Neural cell (in vitro differentiated cells): ENCODE measurements around the gene TGFBR3L. TPM values are rescaled to one million over a fixed set of nuclear protein-coding genes. Genes with fewer than 3 reads are reported as not detected.

Source experiments
- H2AFZ ChIP-seq: fragments of 200-600, 300-800 bp; sonication (generic), shearing (Covaris generic); 2 replicates; pipeline ENCODE4 v1.6.0; 2014; ENCODE audit warnings: low read depth, mild to moderate bottlenecking, antibody characterized with exemption, low read length, moderate library complexity
- H3F3A ChIP-seq: fragments of 200-600 bp; shearing (Covaris generic); 2 replicates; pipeline ENCODE4 v1.6.1; 2016; ENCODE audit warnings: mild to moderate bottlenecking, moderate library complexity, mixed read lengths, antibody characterized with exemption, low read length; ENCODE audit not compliant: insufficient read depth, poor library complexity, severe bottlenecking
- H3K27ac ChIP-seq: fragments of 200-600, 300-800 bp; sonication (generic), shearing (Covaris generic); 2 replicates; pipeline ENCODE4 v1.5.1; 2014; ENCODE audit warnings: mild to moderate bottlenecking, low read length, moderate library complexity
- H3K27me3 ChIP-seq: fragments of 300-800, 200-600 bp; sonication (generic), shearing (Covaris generic); 2 replicates; pipeline ENCODE4 v1.6.0; 2014; ENCODE audit warnings: mild to moderate bottlenecking, low read depth, low read length, moderate library complexity; ENCODE audit not compliant: insufficient read depth
- H3K36me3 ChIP-seq: fragments of 300-800, 200-600 bp; sonication (generic), shearing (Covaris generic); 2 replicates; pipeline ENCODE4 v1.5.1; 2014; ENCODE audit warnings: mild to moderate bottlenecking, antibody characterized with exemption, low read length, moderate library complexity; ENCODE audit not compliant: insufficient read depth
- H3K4me2 ChIP-seq: fragments of 300-800, 200-600 bp; sonication (generic), shearing (Covaris generic); 2 replicates; pipeline ENCODE4 v1.6.0; 2014; ENCODE audit warnings: mild to moderate bottlenecking, low read length
- H3K4me3 ChIP-seq: fragments of 300-800, 200-600 bp; sonication (generic), shearing (Covaris generic); 2 replicates; pipeline ENCODE4 v1.5.1; 2014; ENCODE audit warnings: mild to moderate bottlenecking, low read length, moderate library complexity
- H3K79me2 ChIP-seq: fragments of 200-600 bp; shearing (Covaris generic); replicated peaks from 2 replicates; pipeline ENCODE4 v1.6.0; 2014; ENCODE audit warnings: mild to moderate bottlenecking, low read length, moderate library complexity; ENCODE audit not compliant: insufficient read depth
- H3K9ac ChIP-seq: fragments of 300-800, 200-600 bp; sonication (generic), shearing (Covaris generic); 2 replicates; pipeline ENCODE4 v1.6.1; 2016; ENCODE audit warnings: mild to moderate bottlenecking, low read length, mixed read lengths
- H3K9me2 ChIP-seq: fragments of 200-600 bp; shearing (Covaris generic); 2 replicates; pipeline ENCODE4 v1.6.1; 2016; ENCODE audit warnings: mild to moderate bottlenecking, low read length, mixed read lengths; ENCODE audit not compliant: insufficient read depth
- H3K9me3 ChIP-seq: fragments of 200-600, 300-800 bp; sonication (generic), shearing (Covaris generic); 2 replicates; pipeline ENCODE4 v1.6.1; 2016; ENCODE audit warnings: mild to moderate bottlenecking, mixed run types, low read length, moderate library complexity, mixed read lengths
- H4K20me1 ChIP-seq: fragments of 200-600 bp; shearing (Covaris generic); 2 replicates; pipeline ENCODE4 v1.6.1; 2016; ENCODE audit warnings: mild to moderate bottlenecking, mixed run types; ENCODE audit not compliant: insufficient read depth
- EP300 ChIP-seq: fragments of 450-650 bp; conservative IDR thresholded peaks from 2 replicates; pipeline ENCODE4 v1.6.1; 2014; ENCODE audit warnings: antibody characterized with exemption, mild to moderate bottlenecking, moderate library complexity; ENCODE audit not compliant: poor library complexity, severe bottlenecking
- EZH2 ChIP-seq: fragments of 200-600, 300-800 bp; shearing (Covaris generic), sonication (generic); IDR thresholded peaks from 2 replicates; pipeline ENCODE4 v1.6.1; 2014; ENCODE audit warnings: antibody characterized with exemption, low read length, borderline replicate concordance, mild to moderate bottlenecking; ENCODE audit not compliant: insufficient read depth, poor library complexity, severe bottlenecking
- MXI1 ChIP-seq: fragments of 450-650 bp; conservative IDR thresholded peaks from 2 replicates; pipeline ENCODE4 v1.6.1; 2014; ENCODE audit warnings: antibody characterized with exemption, mild to moderate bottlenecking; ENCODE audit not compliant: poor library complexity, severe bottlenecking
- POLR2AphosphoS5 ChIP-seq: IDR thresholded peaks from 2 replicates; pipeline ENCODE4 v1.6.1; 2012
- RAD21 ChIP-seq: fragments of 450-650 bp; conservative IDR thresholded peaks from 2 replicates; pipeline ENCODE4 v1.6.1; 2014; ENCODE audit warnings: antibody characterized with exemption, mild to moderate bottlenecking, moderate library complexity
- SMC3 ChIP-seq: fragments of 450-650 bp; conservative IDR thresholded peaks from 2 replicates; pipeline ENCODE4 v1.6.1; 2014; ENCODE audit warnings: antibody characterized with exemption, mild to moderate bottlenecking, moderate library complexity; ENCODE audit not compliant: poor library complexity
- TAF1 ChIP-seq: IDR thresholded peaks from 2 replicates; pipeline ENCODE4 v1.6.1; 2012; ENCODE audit warnings: low read depth
- polyA plus RNA-seq: library from polyadenylated mRNA; depleted of rRNA; stranded (reverse); fragments of >200 nt; gene quantifications from 2 replicates; pipeline ENCODE4 v1.2.3, GENCODE V29; 2014
- TF ChIP-seq, protein P1 (sequence below): IDR thresholded peaks from 2 replicates; pipeline ENCODE4 v1.6.1; 2012; ENCODE audit warnings: borderline replicate concordance
- TF ChIP-seq, protein P2 (sequence below): fragments of 450-650 bp; IDR thresholded peaks from 2 replicates; pipeline ENCODE4 v1.5.1; 2014; ENCODE audit warnings: antibody characterized with exemption, mild to moderate bottlenecking, moderate library complexity; ENCODE audit not compliant: poor library complexity, severe bottlenecking

TGFBR3L gene
- polyA plus RNA-seq, 1 donor from 2014 or later, result not detected

DNA sequence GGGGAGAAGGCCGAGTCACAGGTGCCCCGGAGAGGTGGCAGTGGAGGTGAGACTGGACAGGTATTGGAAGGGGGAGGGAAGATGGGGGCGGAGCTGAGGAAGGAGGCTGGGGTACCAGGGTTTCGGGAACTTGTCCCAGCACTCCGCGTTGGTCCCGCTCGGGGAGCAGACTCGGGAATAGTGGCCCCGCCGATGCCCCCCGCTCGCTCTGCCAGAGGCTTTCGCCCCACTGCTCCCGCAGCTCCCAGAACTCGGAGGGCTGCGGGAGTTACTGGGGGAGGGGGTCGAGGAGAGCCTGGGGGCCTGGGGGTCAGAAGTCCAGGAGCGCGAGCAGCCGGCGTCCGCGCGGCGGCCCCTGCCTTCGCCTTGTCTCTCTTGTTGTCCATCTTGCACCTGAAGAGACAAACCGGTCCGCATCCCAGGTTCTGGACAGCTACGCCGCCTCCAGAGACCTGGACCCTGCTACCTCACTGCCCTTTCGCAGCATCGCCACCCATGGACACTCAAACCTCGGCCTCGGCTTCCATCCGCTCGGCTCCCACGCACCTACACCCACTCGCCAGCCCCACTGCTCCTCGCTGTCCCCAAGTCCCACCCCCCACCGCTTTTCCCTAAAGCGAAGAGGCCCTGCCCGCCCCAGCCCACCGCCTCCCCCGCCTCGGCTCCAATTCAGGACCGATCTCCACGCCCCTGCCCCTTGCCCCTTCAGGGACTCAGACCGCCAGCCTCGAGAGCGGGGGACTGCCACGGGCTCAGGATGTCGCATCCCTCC is 41.1 kb upstream of the TGFBR3L start (continued):
- TF ChIP-seq, protein P1, sequence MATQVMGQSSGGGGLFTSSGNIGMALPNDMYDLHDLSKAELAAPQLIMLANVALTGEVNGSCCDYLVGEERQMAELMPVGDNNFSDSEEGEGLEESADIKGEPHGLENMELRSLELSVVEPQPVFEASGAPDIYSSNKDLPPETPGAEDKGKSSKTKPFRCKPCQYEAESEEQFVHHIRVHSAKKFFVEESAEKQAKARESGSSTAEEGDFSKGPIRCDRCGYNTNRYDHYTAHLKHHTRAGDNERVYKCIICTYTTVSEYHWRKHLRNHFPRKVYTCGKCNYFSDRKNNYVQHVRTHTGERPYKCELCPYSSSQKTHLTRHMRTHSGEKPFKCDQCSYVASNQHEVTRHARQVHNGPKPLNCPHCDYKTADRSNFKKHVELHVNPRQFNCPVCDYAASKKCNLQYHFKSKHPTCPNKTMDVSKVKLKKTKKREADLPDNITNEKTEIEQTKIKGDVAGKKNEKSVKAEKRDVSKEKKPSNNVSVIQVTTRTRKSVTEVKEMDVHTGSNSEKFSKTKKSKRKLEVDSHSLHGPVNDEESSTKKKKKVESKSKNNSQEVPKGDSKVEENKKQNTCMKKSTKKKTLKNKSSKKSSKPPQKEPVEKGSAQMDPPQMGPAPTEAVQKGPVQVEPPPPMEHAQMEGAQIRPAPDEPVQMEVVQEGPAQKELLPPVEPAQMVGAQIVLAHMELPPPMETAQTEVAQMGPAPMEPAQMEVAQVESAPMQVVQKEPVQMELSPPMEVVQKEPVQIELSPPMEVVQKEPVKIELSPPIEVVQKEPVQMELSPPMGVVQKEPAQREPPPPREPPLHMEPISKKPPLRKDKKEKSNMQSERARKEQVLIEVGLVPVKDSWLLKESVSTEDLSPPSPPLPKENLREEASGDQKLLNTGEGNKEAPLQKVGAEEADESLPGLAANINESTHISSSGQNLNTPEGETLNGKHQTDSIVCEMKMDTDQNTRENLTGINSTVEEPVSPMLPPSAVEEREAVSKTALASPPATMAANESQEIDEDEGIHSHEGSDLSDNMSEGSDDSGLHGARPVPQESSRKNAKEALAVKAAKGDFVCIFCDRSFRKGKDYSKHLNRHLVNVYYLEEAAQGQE, result no peak
- TF ChIP-seq EZH2, result no peak

DNA sequence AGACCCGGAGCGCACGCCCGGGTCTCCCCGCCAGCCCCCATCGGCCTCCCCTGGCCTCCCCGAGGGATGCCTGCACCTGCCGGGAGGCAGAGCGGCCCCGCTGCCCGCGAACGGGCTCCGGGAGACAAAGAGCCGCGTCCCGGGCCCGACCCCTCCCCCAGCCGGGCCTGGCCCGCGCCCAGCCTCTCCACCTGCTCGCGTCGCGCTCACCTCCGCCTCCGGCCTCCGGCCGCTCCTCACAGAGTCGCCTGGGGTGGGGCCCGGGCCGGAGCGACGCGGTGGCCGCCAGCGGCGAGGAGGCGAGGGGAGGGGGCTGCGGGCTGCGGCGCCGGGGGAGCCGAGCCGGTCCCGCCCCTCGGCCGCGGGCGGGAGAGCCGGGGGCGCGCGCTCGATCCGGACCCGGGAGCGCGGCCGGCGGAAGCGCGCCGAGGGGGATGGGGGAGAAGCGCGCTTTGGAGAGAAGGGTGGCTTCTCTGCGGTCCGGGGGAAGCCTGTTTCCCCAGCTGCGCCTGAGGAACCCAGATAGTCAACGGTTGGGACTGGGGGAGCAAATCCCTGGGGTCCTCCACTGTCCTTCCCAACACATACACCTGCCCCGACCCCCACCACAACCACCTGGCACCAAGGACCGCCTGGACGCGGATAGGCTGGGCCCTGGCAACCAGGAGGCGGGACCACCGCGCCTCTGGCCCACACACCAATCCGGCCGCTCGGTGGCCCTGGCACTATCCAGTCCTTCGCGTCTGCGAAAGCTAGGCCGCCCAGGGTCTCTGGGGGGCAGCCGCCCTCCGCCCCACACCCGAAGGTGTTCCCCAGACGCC is 40.3 kb upstream of the TGFBR3L start, which contains the start of gene PRR36:
TSS of gene PRR36 (minus strand) at position 315 of the 821 bp plus-strand sequence. CDS start 701 bp downstream, outside the sequence.
- Histone ChIP-seq H4K20me1 (no peaks in the 10 kb centered on the region), H3K36me3 (no peaks in the 10 kb centered on the region), H3K27ac (peak within 1 kb of the TSS; percentile 86), H3K4me2 (peak within 1 kb of the TSS; percentile 88), H3F3A (peaks cover 6% of the 10 kb centered on the region), H3K9me3 (no peaks in the 10 kb centered on the region), H3K27me3 (no peaks in the 10 kb centered on the region), H3K9ac (peak within 1 kb of the TSS; percentile 98), H3K4me3 (peak within 1 kb of the TSS; percentile 92), H3K9me2 (no peaks in the 10 kb centered on the region), H3K79me2 (peaks cover 13% of the 10 kb centered on the region), H2AFZ (peak within 1 kb of the TSS; percentile 75)
- TF ChIP-seq MXI1, result peak; percentile 44
- peak; percentile 61 for TF ChIP-seq EP300
- TF ChIP-seq SMC3, result peak; percentile 27
- TF ChIP-seq RAD21, result no peak
- TF ChIP-seq EZH2, result no peak
- peak; percentile 72 for TF ChIP-seq POLR2AphosphoS5
- TF ChIP-seq TAF1, result no peak
- TF ChIP-seq, protein P1, result peak; percentile 61
- TF ChIP-seq, protein P2, sequence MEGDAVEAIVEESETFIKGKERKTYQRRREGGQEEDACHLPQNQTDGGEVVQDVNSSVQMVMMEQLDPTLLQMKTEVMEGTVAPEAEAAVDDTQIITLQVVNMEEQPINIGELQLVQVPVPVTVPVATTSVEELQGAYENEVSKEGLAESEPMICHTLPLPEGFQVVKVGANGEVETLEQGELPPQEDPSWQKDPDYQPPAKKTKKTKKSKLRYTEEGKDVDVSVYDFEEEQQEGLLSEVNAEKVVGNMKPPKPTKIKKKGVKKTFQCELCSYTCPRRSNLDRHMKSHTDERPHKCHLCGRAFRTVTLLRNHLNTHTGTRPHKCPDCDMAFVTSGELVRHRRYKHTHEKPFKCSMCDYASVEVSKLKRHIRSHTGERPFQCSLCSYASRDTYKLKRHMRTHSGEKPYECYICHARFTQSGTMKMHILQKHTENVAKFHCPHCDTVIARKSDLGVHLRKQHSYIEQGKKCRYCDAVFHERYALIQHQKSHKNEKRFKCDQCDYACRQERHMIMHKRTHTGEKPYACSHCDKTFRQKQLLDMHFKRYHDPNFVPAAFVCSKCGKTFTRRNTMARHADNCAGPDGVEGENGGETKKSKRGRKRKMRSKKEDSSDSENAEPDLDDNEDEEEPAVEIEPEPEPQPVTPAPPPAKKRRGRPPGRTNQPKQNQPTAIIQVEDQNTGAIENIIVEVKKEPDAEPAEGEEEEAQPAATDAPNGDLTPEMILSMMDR, result peak; percentile 49
